ENCODE data around the gene JPH4.

- no peak for TF ChIP-seq CTCF (IDR thresholded peaks at IDR 0.05)
- TF ChIP-seq POLR2A (IDR thresholded peaks at IDR 0.05): no peak
Observed at GRCh38 chr14:23610815-23611289, 32.3 kb upstream of the JPH4 start.
